ENCODE results near the gene ABCD1.

Gene ABCD1

GRCh38 chrX:153755136-153755535 is 30.5 kb downstream of the ABCD1 start (continued):
- TF ChIP-seq KLF7 (tag by site-specific recombination; IDR thresholded peaks at IDR 0.05; ENCODE audit: borderline replicate concordance): no peak

DNA sequence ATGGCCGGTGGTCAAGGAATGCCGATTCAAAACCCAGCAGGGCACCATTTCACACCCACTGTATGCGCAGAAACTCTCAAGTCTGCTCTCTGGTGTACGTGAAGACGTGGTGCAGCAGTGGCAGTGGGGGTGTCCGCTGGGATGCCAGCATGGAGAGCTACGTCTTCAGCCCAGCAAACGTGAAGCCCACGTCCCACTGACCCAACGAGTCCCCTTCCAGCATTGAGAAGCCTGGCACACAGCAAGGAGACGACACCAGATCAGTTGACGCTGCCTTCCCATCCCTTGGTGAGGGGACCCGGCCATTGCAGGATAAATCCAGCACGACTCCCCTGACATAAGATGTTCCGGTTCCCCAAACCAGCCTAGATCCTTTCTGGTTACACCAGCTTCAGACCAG is 37.2 kb downstream of the ABCD1 start:
- Histone ChIP-seq H3K4me1 (ENCODE audit: control insufficient read depth, insufficient read depth, low read length) (0 out of 2 replicates have a peak, but pooled peaks cover 3% of the 10 kb centered on the region), H3K36me3 (ENCODE audit: control insufficient read depth in 2 of 2, insufficient read depth in 1 of 2, low read length in 2 of 2) (no peaks in the 10 kb centered on the region), H3K4me3 (ENCODE audit: low read depth, low read length) (no peak overlapping the region), H3K9me3 (ENCODE audit: control insufficient read depth, insufficient read depth, low read depth, low read length) (peaks cover 2% of the 10 kb centered on the region; the same call in 1 of the 2 replicates), H3K27ac (ENCODE audit: extremely low read depth, low read depth, low read length) (no peak overlapping the region)
- TF ChIP-seq ZNF580 (tag by site-specific recombination; IDR thresholded peaks at IDR 0.05): no peak
- POLR2A ChIA-PET: no interaction called here
- CTCF ChIA-PET: interaction anchor here (0.6 kb wide), 2 partner anchors 13 to 18 kb away, joined by 3 read pairs; no protein-coding TSS in a partner anchor

GRCh38 chrX:153762626-153763173 is 38.0 kb downstream of the ABCD1 start:
- CTCF ChIA-PET: interaction anchor here (0.5 to 6.5 kb wide), 12 partner anchors 9 to 1375 kb away, joined by 3 to 63 read pairs (median 4); no protein-coding TSS in a partner anchor
- peaks cover under 1% of the 10 kb centered on the region; the same call in 1 of the 2 replicates for H3K9me3 ChIP-seq (ENCODE audit: control insufficient read depth, insufficient read depth, low read depth, low read length)
- POLR2A ChIA-PET: interaction anchor here (1.1 kb wide), 1 partner anchor 166 kb away, joined by 3 read pairs; no protein-coding TSS in a partner anchor
- 0 out of 2 replicates have a peak, but pooled peaks cover 3% of the 10 kb centered on the region for H3K4me1 ChIP-seq (ENCODE audit: control insufficient read depth, insufficient read depth, low read length)
- no peak overlapping the region for H3K4me3 ChIP-seq (ENCODE audit: low read depth, low read length)
- no peaks in the 10 kb centered on the region for H3K36me3 ChIP-seq (ENCODE audit: control insufficient read depth in 2 of 2, insufficient read depth in 1 of 2, low read length in 2 of 2)
- no peak for TF ChIP-seq SP3 (tag by site-specific recombination; IDR thresholded peaks at IDR 0.05)
- TF ChIP-seq ZNF324 (tag by site-specific recombination; IDR thresholded peaks at IDR 0.05): no peak
- no peak for TF ChIP-seq ZNF132 (tag by site-specific recombination; IDR thresholded peaks at IDR 0.05; ENCODE audit: borderline replicate concordance)
- no peak for TF ChIP-seq CTCF (tag by site-specific recombination; IDR thresholded peaks at IDR 0.05)
- no peak for TF ChIP-seq ZNF26 (tag by site-specific recombination; IDR thresholded peaks at IDR 0.05)
- no peak for TF ChIP-seq ZNF404 (tag by site-specific recombination; IDR thresholded peaks at IDR 0.05)
- TF ChIP-seq ZNF837 (tag by site-specific recombination; IDR thresholded peaks at IDR 0.05): no peak
- TF ChIP-seq PATZ1 (tag by site-specific recombination; IDR thresholded peaks at IDR 0.05): no peak
- no peak for TF ChIP-seq ZNF549 (tag by site-specific recombination; IDR thresholded peaks at IDR 0.05)
- no peak for TF ChIP-seq ZNF211 (tag by site-specific recombination; IDR thresholded peaks at IDR 0.05; ENCODE audit: low read depth)
- no peak for TF ChIP-seq ZNF561 (tag by site-specific recombination; IDR thresholded peaks at IDR 0.05; ENCODE audit: borderline replicate concordance)
- no peak for TF ChIP-seq ZNF768 (tag by site-specific recombination; IDR thresholded peaks at IDR 0.05)
- TF ChIP-seq ZNF843 (tag by site-specific recombination; IDR thresholded peaks at IDR 0.05): no peak
- no peak for TF ChIP-seq KLF8 (tag by site-specific recombination; IDR thresholded peaks at IDR 0.05)
- H3K27ac ChIP-seq (ENCODE audit: extremely low read depth, low read depth, low read length): no peak overlapping the region

Measured in HEK293 (cell line).